Anterior cingulate cortex (tissue), 58 donors: ENCODE measurements around the gene TRIL.

ENCODE experiments used
- DNase-seq, 58 donors: peaks; one replicate each; lab custom pipeline; 2025; lab: John Stamatoyannopoulos, UW

The TRIL gene

DNA sequence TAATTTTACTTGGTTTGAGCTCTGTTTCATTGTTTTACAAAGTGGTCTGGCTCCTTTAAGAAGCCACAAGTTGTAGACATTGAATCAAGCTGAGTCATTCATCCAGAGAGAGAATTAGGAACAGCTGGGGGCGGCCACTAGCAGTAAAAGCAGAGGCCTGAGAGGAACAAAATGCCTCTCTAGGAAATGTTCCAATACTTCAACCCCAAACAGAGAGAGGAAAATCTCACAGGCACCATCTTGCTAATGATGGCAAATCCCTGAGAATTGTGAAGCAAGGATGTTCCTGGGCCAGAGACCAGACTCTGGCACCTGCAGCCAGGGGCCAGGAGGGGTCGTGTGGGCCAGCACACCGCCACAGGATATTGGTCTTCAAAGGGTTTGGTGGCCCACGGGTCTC is 26.5 kb upstream of the TRIL start:
- DNase-seq, result peak in 34 of 58 donors; percentile 2 to 77 (median 27)

DNA sequence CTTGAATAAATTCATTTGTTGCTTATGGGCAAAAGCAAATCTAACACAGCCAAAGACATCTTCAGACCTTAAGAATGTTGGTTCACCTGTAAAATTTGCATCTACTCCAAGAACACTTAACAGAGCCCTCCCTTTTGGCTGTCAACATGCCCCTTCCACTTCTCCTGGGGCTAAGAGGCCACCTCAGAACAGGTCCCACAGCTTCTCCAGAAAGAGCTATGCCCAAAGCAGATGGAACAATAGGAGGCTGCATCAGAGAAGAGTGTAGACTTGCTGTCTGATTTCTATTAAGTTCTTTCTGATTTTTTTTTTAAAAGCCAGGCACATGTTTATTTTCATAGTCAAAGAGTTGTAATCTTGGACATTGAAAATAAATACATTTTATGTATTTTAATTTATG is 26.1 kb upstream of the TRIL start:
- no peak for DNase-seq

- DNase-seq, result no peak
Observed at GRCh38 chr7:28983396-28984190, 25.5 kb upstream of the TRIL start.

GRCh38 chr7:28981161-28981465 is 23.0 kb upstream of the TRIL start:
- DNase-seq, result peak in 6 of 58 donors; percentile 3 to 81 (median 31)

DNA sequence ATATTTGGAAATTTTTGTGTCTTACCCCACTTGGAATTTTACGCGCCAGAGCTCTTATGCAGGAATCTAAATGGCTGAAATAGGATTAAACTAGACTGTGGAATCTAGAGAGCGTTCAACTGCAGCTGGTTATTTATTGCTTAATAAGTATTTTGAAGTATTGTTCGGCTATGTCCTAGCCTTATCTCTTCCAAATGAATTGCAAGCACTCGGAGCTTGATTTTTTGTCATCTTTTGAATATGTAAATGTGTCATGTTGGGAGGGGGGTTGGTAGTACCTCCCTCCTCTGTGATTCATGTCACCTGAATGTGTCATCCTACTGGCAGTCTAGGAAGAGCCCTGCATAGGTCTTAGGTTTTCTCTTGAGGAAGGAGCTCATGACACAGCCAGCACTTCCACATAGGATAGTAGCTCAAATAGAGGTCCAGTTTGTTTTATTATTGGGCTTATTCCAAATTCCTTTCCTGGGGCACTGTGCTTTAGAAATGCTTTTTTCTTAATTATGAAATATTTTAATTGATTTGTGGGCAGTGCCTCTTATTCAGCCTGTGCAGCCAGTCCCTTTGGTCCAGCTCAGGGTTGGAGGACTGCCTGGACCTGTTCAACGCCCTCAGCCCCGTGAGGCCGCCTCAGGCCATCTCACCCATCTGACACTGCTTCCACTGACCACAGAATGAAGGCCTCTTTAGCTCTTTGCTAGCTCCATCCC is 22.5 kb upstream of the TRIL start:
- peak in 33 of 58 donors; percentile 5 to 81 (median 28) for DNase-seq

- no peak for DNase-seq
Observed at GRCh38 chr7:28979776-28980175, 21.6 kb upstream of the TRIL start.

DNA sequence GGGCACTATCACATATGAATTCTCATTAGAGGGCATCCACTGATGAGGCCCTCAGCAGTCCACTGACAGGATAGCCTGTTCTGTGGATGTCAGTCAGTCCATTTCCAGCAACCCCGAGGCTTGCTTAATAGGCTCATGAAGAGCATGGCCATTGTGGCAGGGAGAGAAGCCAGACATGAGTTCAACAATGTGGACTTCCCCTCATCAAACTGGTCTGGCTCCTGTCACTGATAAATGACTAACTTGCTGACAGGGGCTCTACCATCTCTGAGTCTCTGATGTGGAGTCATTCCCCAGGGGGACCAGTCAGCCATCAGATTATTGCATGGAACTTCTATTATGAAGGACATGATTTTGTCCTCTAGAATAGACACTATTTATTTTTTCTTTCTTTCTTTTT is 19.8 kb upstream of the TRIL start:
- no peak for DNase-seq

DNA sequence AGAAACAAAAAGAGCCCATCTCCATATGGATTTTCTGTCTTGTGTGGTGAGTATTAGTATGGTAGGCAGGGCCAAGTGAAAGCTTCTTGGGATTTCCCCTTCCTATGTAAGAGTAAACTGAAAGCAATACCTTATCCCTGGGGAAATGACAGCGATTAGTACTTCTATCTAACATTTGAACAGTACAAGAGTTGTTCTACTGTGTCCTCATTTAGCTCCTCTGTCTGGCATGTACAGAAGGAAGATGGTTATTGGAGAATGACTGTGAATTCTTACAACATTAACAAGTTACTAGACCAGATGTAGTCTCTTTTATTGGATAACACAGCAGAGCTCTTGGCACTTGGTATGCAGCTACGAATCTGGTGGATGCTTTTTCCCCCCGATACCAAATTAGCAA is 17.9 kb upstream of the TRIL start:
- DNase-seq, result no peak

DNA sequence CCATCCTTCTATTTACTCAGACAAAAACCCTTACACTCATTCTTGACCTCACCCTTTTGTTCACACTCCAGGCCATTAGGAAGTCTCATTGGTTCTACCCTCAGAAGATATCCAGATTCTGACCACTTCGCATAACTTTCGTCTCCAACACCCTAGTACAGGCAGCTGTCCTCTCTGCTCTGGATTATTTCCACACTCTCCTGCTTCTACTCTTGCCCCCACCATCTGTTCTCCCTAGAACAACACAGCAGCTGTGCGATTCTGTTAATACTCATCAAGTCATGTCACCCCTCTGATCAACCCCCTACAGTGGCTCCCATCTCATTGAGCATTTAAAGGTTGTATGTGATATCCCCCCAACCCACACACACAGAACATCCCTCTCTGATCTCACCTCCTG is 15.5 kb upstream of the TRIL start:
- DNase-seq, result no peak

GRCh38 chr7:28964056-28964455 is 5.9 kb upstream of the TRIL start:
- no peak for DNase-seq

DNA sequence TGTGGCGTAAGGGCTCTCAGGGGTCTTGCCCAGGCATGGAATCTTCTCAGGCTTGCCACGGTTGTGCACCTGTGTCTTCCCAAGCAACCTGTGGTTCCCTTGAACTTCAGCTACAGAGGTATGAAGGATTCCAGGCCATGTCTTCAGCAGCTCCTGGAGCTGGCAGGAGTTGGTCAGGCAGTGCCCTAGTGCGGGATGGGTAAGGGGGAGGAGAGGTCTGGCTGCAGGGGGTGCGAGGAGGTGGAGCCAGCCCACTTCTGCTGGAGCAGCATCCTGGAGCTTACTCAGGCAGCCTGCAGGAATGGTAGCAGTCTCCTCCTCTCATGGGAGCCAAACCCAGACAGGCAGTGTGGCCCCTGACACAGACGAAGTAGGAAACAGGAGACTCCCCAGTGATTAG is 3.8 kb upstream of the TRIL start:
- DNase-seq, result peak in 1 of 58 donors; percentile 6

DNA sequence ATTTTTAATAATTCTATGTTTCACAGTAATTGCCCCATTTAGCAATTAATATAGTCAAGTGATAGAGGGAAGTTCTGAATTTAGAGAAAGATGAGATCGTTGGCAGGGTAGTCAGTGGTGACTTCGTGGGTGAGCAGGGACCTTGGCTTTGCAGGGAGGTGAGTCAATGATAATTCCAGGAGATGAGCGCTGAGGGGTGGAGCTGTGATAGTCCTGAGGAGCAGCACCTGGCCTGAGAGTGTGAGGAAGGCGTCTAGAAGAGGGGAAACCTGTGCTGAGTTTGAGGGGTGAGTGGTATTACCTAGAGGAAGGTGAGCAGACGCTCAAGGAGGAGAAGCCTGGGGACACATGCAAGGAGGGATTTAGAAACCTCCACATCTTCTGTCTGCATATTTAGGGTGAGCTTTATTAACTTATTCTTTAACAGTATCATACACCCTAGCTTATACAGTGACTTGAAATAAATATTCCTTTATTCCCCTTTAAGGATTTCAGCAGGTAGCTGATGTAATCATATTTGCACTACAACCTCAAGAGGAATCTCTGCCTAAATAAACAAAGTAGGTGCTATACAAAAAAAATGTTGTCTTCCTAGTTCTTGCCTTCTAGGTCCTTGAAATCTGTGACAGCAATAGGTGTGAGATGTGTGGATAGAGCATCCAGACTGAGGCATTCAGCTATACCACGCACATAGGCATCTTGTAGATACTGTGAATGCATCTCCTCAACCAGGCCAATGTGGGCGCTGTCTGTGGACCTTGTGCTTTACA is 2.1 kb upstream of the TRIL start:
- no peak for DNase-seq

DNA sequence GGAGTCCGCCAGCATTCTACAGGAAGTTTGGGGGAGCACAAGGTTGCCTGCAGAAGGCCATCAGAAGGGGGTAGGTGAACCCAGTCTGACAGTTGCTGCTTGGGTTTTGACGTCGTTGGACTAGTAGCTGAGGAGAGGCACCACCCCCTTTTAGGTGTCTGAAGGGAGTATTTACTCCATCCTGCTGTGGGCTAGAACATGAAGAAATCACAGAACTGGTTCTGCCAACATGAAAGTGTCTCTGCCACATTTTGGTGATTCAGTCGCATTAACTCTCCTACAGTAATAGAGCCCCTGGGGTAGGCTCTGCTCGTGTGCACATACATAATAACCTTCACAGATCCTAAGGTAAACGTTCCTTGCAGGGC is 834 bp upstream of the TRIL start:
- DNase-seq, result no peak

DNA sequence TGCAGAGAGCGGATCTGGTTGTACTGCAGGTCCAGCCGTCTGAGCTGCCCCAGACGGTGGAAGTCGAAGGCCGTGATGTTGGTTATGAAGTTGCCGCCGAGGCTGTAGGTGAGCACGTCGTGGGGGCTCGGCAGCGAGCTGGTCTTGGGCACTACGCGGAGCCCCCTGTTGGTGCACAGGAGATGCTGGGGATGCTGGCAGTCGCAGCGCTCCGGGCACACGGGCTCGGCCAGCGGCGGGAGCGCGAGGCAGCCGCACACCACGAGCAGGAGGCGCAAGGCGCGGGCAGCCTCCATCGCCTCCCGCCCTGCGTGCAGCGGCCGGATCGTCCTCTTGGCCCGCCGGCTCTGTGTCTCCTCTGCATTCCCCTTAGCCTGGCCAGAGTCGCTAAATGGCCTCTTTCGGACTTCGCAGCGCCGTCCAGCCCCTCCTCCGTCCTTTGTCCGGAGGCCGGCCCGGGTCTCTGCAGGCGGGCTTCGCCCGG is 337 bp downstream of the TRIL start:
- peak in 8 of 58 donors; percentile 39 to 70 (median 53) for DNase-seq

DNA sequence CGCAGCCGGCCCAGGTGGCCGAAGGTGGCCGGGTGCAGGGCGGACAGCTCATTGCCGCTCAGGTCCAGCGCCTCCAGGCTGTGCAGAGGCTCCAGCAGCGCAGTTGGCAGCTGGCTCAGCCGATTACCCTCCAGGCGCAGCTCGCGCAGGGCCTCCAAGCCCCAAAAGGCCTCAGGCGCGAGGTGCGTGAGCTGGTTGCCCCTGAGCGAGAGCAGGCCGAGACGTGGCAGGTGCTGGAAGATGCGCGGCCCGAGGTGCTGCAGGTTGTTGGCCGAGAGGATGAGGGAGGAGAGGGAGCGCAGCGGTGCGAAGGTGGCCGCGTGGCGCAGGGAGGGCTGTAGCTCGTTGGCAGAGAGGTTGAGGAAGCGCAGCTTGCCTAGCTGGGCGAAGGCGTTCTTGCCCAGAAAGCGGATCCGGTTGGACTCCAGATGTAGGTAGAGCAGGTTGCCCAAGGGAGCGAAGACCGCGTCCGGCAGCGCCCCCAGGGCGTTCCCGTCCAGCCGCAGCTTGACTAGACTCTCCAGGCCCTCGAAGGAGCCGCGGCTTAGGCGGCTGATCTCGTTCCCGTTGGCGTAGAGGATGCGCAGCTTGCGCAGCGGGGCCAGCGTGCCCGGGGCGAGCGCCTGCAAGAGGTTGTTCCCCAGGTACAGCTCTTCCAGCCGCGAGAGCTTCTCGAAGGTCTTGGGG is 923 bp downstream of the TRIL start:
- DNase-seq, result peak in 7 of 58 donors; percentile 24 to 67 (median 38)

GRCh38 chr7:28956608-28957063 is 1.5 kb downstream of the TRIL start:
- peak in 40 of 58 donors; percentile 19 to 74 (median 38) for DNase-seq

DNA sequence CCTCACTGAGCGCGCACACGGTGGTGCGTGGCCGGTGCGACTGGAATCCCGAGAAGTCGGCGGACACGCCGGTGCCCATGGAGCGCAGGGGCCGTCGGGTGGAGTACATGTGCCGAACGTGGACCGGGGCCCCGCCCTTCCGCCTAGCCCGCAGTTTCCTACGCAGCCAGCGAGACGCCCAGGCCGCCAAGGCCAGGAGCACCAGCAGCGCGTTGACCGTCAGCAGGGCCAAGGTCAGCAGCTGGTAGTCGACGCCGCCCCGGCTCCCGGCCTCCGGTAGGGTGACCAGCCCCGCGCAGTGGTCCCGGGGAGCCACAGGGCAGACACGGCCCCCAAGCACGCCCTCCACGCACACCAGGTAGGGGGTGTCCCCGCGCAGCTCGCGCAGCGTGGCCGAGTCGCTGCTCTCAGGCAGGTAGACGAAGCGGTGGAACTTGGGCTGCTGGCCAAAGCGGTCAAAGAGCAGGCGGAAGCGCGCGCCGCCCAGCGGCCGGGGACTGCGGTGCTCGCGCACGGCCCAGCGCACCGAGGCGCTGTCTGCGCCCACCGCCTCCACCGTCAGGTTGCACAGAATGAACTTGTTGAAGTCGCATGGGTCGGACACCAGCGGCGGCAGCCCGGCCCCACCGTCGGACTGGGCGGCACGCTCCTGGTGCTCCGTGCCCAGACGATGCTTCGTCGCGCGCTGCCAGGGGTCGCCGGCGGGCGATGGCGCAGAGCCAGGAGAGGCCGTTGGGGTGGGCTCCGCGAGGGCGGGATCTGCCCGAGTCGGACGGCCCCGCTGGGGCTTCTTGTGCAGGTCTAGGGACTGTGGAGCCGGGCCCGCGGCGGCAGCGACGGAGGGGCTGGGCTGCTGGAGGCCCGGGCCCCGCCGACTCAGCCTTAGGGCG is 2.2 kb downstream of the TRIL start:
- DNase-seq, result peak in 44 of 58 donors; percentile 10 to 74 (median 38)

DNA sequence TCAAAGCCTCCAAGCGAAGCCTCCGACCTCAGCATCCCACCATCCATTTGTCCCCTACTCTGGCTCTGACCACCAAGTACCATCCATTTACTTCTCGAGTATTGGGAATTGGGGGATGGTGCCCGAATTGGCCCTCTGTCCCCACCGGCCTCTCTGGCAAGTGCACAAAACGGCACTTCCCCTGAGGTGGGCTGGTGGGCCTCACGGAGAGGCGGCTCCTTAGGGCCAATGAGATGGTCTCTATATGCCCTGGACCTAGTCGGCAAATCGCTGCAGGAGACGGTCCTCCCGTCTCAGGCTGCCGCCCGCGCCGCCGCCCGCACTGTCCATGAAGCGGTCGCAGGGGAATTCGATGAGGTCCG is 2.8 kb downstream of the TRIL start:
- DNase-seq, result no peak

DNA sequence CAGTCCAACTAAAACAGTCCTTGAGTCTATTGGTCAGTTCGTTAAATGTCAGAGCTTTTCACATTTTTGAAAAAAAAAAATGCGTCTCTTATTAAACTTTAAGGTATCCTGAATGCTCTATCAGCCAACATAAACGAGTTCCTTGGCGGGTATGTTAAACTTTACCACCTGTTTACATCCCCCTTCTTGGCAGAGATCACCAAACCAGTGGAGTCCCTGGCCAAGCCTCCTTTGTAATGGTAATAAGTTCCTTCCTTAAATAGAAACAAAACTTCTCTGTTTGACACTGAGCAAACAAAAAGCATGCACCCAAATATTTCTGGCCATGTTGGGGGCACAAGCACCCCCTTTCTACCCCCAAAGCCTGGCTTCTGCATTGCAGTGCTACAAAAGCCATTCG is 3.2 kb downstream of the TRIL start:
- DNase-seq, result peak in 3 of 58 donors; percentile 8 to 46 (median 40)

DNA sequence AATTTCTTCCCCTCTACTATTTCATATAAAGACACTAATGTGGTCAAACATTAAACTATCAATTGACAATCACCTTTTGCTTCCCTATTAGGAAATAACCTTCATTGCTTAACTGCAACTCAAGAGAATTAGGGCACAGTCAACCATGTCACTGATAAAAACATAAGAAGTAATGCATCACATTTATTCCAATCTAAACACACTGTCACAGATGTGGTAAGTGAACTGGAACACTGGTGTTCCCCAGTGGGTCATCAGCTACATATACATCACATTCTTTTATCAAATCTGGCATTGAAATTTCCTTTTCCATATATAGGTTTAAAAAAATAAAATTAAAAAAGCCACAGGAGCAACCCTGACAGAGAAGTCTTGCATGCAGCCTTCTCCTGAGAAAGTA is 3.7 kb downstream of the TRIL start:
- DNase-seq, result no peak
